T-helper 2 cell (primary cell): ENCODE results near the gene TENM3.

Experiments
- DNase-seq, 5 experiments: peaks; one replicate each; pipeline versions ENCODE4 v3.0.0 to v3.0.0-alpha.2; 2012 to 2022

Gene TENM3

DNA sequence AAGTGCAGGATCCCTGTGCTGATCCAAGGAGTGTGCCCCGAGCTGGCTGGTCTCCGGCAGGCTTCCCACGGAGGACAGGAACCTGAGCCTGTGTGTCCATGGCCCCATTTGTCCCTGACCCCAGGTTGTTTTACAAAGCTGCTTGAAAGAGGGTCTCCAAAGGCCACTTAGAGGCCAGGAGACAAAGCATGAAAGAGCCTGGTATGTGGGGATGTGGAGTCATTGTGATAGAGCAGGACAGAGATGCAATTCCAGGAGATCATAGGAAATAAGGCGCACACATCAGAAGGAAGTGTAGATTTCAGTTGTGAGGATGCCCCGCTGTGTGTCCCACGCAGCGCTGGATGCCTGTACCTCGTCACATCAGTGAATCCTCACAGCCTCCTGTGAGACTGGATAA lies 48.0 kb downstream of the TENM3 start:
- no peak for DNase-seq

DNA sequence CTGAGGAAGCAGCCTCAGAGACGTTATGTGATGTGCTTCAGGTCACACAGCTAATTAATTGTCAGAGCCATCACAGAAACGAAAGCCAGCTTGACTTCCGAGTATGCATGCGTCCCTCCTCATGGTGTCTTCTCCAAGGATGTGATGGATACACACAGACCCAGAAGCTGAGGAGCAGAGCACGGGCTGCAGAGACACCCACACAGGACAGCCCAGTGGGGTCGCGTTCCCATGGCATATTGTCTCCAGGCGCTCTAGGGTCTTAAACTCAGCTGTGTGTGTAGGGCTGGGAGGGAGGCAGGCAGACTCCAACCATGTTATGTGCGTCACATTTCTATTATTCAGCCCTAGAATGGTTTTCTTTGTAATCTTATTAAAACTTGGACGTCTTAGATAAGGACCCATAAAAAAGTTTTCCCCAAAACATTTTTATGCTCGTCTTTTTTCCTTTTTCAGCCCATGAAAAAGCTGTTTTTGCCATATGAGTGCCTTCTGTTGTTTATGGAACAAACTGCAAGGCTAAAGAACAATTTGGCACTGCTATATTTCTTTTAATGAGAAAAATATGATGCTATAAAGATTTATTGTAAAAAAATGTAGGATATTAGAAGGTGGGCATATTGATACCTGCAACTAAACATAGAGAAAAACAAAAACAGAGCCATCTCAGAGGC lies 48.5 kb downstream of the TENM3 start:
- DNase-seq = no peak

- no peak for DNase-seq
These were observed 49.4 kb downstream of the TENM3 start for GRCh38 chr4:182292612-182293011.

GRCh38 chr4:182293691-182294255 lies 50.6 kb downstream of the TENM3 start:
- DNase-seq = no peak

DNA sequence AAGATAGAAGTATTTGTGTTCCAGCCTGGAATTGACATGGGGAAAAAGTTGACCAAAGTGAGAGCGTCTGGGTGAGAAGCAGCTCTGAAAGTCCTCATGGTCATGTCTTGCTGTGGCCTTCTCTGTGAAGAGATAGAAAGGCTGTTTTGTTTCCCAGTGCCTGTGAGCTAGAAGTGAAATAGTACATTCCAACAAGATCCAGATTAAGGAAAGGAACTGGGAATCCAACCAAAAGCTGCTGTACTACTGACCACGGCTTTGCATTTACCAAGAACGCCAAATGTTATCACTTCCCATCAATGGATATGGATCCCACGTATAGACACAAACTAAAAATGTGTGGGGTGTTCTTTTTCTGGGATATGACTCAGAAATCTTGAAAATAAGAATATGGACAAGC lies 51.2 kb downstream of the TENM3 start:
- DNase-seq = no peak

GRCh38 chr4:182297659-182298058 lies 54.5 kb downstream of the TENM3 start:
- no peak for DNase-seq

DNA sequence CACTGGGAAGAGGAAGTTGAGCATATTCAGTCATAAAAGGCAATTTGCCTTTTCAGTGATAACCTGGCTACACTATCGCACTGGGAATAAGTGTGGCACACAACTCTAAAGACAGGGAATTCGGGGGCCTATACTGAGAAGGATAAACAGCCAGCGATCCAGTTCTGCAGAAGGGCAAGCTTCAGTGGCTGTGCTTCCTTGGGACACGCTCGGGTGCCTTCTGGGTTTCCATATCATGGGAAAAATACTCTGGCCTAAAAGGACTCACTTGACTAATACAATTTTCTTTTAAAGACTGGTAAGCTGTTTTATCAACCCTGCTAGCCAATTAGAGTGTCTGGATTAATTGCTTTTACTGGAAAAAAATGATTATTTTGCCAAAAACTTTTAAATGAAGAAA lies 58.5 kb downstream of the TENM3 start:
- DNase-seq = no peak

DNA sequence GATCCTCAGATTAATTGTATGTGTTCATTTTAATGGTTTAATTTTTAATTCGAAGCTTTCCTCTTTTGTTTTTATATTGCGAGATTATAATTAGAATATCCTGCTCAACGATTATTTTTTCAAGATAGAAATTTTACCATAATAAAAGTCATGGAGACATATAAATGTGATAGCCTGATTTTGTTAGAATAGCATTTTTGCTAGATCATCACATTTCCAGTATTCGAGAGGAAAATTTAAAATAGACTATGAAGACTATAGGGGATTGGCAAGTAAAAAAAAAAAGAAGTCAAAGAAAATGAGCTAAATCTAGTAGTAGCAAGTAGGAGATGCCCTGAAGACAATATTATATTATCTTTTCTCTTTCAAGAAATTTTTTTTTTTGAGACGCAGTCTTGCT lies 60.6 kb downstream of the TENM3 start:
- no peak for DNase-seq

DNA sequence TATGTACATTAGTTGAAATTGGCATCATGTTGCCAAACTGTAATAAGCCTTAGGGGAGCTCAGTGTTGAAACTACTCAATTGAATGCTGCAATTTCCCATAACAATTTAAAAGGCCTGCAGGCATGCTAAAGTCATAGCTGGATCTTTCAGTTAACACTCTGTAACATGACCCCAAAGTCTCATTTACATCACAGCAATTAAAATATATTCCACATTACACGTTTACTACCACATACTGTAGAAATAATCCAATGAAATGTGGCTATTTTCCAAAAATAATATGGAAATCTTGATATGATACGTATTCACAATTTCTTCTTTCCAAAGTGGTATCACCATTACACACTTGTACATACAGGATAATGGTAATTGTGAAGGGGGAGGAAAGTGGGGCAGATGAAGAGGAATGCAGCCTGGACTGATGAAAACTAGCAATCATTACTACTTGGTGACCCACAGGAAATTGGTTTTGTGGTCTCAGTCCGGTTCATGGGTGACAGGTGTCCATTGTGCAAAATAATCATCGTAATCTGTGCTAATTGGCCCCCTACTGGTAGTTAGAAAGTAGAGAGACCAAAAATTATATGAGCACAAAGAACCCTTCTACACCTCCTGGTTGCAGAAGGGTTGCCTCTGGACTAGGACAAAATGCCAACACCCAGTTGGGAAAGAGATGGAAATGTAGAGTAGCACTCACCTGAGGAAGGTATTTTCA lies 63.7 kb downstream of the TENM3 start:
- no peak for DNase-seq

GRCh38 chr4:182307746-182308145 lies 64.5 kb downstream of the TENM3 start:
- no peak for DNase-seq

DNA sequence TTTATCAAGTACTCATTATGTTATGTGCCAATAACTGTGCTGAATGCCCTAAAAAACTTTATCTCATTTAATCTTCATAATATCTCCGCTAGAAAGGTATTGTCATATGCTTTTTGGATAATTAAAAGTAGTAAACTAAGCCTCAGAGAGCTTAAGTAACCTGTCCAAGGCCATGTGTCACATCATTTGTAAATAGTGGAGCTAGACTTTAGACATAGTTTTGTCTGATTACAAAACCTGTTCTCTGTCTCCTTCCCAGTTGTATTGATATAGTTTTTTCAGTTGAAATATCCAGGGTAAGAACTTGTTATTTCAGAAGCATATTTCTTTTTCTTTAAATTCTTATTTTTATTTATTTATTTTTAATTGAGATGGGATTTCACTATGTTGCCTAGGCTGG lies 66.7 kb downstream of the TENM3 start:
- DNase-seq = no peak

DNA sequence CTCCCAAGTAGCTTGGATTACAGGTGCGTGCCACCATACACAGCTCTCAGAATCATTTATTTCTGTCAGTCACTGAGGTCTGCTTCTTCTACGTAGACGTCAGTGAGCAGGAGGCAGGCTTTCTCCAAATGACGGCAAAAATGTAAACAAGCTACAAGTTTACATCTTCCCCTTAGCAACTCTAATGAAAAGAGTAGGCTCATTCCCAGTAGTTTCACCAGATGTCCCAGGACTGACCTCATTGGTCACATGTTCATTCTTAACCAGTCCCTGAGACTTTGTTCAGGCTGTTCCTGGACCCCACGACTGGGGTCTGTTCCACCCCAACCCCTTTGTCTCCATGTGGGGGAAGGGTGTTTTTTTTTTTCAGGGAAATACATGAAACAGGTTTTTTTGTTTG lies 67.1 kb downstream of the TENM3 start:
- DNase-seq = no peak

GRCh38 chr4:182310962-182311361 lies 67.8 kb downstream of the TENM3 start:
- no peak for DNase-seq

- no peak for DNase-seq
These were observed 71.3 kb downstream of the TENM3 start for GRCh38 chr4:182314537-182314936.

- no peak for DNase-seq
These were observed 75.1 kb downstream of the TENM3 start for GRCh38 chr4:182318256-182318655.

- DNase-seq = no peak
These were observed 76.9 kb downstream of the TENM3 start for GRCh38 chr4:182320092-182320491.

DNA sequence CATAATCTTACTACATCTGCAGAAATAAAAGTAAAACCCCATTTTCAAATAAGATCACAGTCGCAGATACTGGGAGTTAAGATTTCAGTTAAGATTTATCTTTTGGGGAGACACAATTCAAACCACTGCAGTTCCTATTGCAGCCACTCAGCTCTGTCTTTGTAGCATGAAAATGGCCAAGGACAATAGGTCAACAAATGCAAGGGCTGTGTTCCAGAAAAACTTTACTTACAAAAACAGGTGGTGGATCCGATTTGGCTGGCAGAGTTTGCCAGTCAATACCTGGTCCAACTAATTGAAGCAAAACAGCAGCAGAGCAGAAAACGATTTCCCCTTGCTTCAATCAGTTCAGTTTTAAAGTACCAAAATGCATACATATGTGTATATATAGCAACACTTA lies 77.4 kb downstream of the TENM3 start:
- no peak for DNase-seq

DNA sequence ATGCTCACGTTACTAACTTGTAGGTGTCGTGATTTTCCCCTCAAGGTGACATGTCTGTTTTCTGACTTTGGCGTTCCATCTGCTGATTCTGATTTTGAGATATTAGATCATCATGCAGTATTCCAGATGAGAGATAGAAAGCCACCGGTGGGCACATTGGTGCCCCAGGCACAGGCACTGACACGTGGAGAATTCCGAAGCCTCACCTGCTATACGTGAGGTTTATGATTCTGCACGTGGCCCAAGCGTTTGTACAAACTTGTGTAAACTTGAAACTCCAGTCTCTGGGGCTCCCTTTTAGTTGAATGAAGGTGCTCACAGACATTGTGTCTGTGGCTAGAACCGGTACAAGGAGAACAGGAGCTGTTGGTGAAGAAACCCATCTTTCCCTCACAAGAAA lies 81.1 kb downstream of the TENM3 start:
- DNase-seq = no peak

- no peak for DNase-seq
These were observed 82.2 kb downstream of the TENM3 start for GRCh38 chr4:182325397-182325796.

GRCh38 chr4:182325848-182326255 lies 82.7 kb downstream of the TENM3 start:
- no peak for DNase-seq

- DNase-seq = no peak
These were observed 85.3 kb downstream of the TENM3 start for GRCh38 chr4:182328505-182328904.

GRCh38 chr4:182337366-182337765 lies 94.2 kb downstream of the TENM3 start:
- DNase-seq = no peak

DNA sequence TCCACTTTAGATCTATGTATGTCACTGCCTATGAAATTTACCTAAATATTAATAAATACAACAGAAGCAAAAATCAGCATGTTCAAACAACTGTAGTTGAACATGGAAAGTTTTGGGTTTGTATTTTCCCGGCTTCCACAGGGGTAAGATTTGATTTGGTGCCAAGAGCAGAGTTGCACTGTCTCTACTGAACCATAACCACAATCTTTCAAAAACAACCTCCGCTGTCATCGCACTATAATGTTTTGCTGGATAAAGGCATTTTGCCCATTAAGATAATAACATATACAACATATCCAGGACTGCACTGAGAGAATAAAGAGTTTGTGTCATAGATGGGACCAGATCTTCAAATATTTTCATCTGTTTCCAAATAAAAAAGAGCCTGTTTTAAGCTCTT lies 94.9 kb downstream of the TENM3 start:
- DNase-seq = no peak

- DNase-seq = no peak
These were observed 95.5 kb downstream of the TENM3 start for GRCh38 chr4:182338746-182339145.
